Trophoblast cell (in vitro differentiated cells and primary cell): Measurements from ENCODE around the gene EPB41L4B.
A peak's percentile ranks its signal among the peaks of the same experiment; 100 is the strongest.

Experiments used
- DNase-seq, 2 donors: peaks; one replicate each; pipeline ENCODE4 v3.0.0-alpha.2; 2016
- H2AFZ ChIP-seq: 2 replicates; pipeline ENCODE4 v1.6.1; 2013; ENCODE audit warnings: low read length, moderate library complexity, mild to moderate bottlenecking; ENCODE audit not compliant: insufficient read depth, poor library complexity
- H2AK5ac ChIP-seq: 2 replicates; pipeline ENCODE4 v1.6.1; 2013; ENCODE audit warnings: mild to moderate bottlenecking, low read length
- H2BK120ac ChIP-seq: 2 replicates; pipeline ENCODE4 v1.6.1; 2013; ENCODE audit warnings: low read length, mild to moderate bottlenecking, moderate library complexity; ENCODE audit not compliant: insufficient read depth, poor library complexity
- H2BK12ac ChIP-seq: 2 replicates; pipeline ENCODE4 v1.6.1; 2013; ENCODE audit warnings: mild to moderate bottlenecking, low read length, moderate library complexity
- H2BK5ac ChIP-seq: 2 replicates; pipeline ENCODE4 v1.6.1; 2013; ENCODE audit warnings: low read length, low read depth, moderate library complexity, mild to moderate bottlenecking; ENCODE audit not compliant: poor library complexity
- H3K14ac ChIP-seq: 2 replicates; pipeline ENCODE4 v1.6.1; 2013; ENCODE audit warnings: mild to moderate bottlenecking, low read length
- H3K18ac ChIP-seq: 2 replicates; pipeline ENCODE4 v1.6.1; 2013; ENCODE audit warnings: mild to moderate bottlenecking, low read length
- H3K23ac ChIP-seq: 2 replicates; pipeline ENCODE4 v1.6.1; 2013; ENCODE audit warnings: low read length
- H3K27ac ChIP-seq: 2 replicates; pipeline ENCODE4 v1.5.1; 2013; ENCODE audit warnings: low read depth, mild to moderate bottlenecking, inconsistent platforms, low read length, moderate library complexity
- H3K27me3 ChIP-seq: 2 replicates; pipeline ENCODE4 v1.6.1; 2013; ENCODE audit warnings: inconsistent platforms, mild to moderate bottlenecking, low read length, moderate library complexity; ENCODE audit not compliant: insufficient read depth
- H3K36me3 ChIP-seq, 2 experiments: 1 replicate in 1 of 2; 2 replicates in 1 of 2; pipeline ENCODE4 v1.6.1; 2013; ENCODE audit warnings: low read length in 2 of 2, mild to moderate bottlenecking in 2 of 2, moderate library complexity in 1 of 2; ENCODE audit not compliant: insufficient read depth in 2 of 2, control insufficient read depth in 1 of 2
- H3K4ac ChIP-seq: 2 replicates; pipeline ENCODE4 v1.6.1; 2013; ENCODE audit warnings: low read depth, mild to moderate bottlenecking, low read length, moderate library complexity
- H3K4me1 ChIP-seq, 2 experiments: 1 replicate in 1 of 2; 2 replicates in 1 of 2; pipeline ENCODE4 v1.6.1; 2013; ENCODE audit warnings: low read length in 2 of 2, mild to moderate bottlenecking in 2 of 2, moderate library complexity in 1 of 2; ENCODE audit not compliant: insufficient read depth in 2 of 2, control insufficient read depth in 1 of 2
- H3K4me2 ChIP-seq: 2 replicates; pipeline ENCODE4 v1.6.1; 2013; ENCODE audit warnings: inconsistent platforms, mild to moderate bottlenecking, low read length, moderate library complexity
- H3K4me3 ChIP-seq: 2 replicates; pipeline ENCODE4 v1.5.1; 2013; ENCODE audit warnings: mild to moderate bottlenecking, low read depth, low read length, inconsistent platforms
- H3K79me1 ChIP-seq: one replicate; pipeline ENCODE4 v1.6.1; 2013; ENCODE audit warnings: low read length
- H3K79me2 ChIP-seq: 2 replicates; pipeline ENCODE4 v1.6.1; 2013; ENCODE audit warnings: low read length, mild to moderate bottlenecking; ENCODE audit not compliant: control insufficient read depth, insufficient read depth, poor library complexity
- H3K9ac ChIP-seq: 2 replicates; pipeline ENCODE4 v1.6.1; 2013; ENCODE audit warnings: mild to moderate bottlenecking, low read length
- H3K9me3 ChIP-seq: 2 replicates; pipeline ENCODE4 v1.6.1; 2013; ENCODE audit warnings: low read depth, mild to moderate bottlenecking, control low read depth, inconsistent platforms, low read length; ENCODE audit not compliant: insufficient read depth
- H4K12ac ChIP-seq: 2 replicates; pipeline ENCODE4 v1.6.1; 2013; ENCODE audit warnings: low read depth, mild to moderate bottlenecking, low read length, moderate library complexity
- H4K8ac ChIP-seq: 2 replicates; pipeline ENCODE4 v1.6.1; 2013; ENCODE audit warnings: low read depth, mild to moderate bottlenecking, low read length, moderate library complexity
- H4K91ac ChIP-seq: one replicate; pipeline ENCODE4 v1.6.1; 2013; ENCODE audit warnings: low read depth, mild to moderate bottlenecking, low read length, moderate library complexity
- WGBS: extraction: QIAGEN DNeasy Blood & Tissue Kit; methylation state at CpG from one replicate; pipeline ENCODE4 v1.1.7; 2013; ENCODE audit warnings: missing lambda C conversion rate; ENCODE audit not compliant: insufficient read length, insufficient coverage; ENCODE audit errors: extremely low coverage; 5-methylcytosine and 5-hydroxymethylcytosine counted together

EPB41L4B gene

DNA sequence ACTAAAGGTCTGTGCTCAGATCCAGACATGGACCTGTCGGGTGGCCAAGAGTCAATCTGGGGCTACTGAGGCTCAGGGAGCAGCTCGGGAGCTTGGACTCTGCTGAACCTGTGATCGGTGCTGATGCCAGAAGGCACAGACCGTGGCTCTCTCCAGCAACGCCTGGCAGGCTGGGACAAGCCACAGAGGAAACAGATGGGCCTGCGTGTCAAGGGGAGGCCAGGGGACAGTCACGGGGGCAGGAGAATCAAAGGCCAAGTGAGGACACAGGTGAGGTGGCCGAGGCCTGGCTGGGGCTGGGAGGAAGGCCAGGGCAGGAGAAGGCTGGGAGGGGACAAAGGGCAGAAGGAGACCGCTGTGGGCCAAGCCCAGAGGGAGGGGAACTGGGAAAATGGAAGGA is 43.4 kb downstream of the EPB41L4B start:
- Histone ChIP-seq H2BK12ac (peak overlapping the region; percentile 7), H3K14ac (peak overlapping the region; percentile 0), H3K36me3 (no peaks in the 10 kb centered on the region), H3K27ac (peak overlapping the region; percentile 29), H3K79me1 (peaks cover 6% of the 10 kb centered on the region), H2BK120ac (peak overlapping the region; percentile 5), H4K91ac (peak overlapping the region; percentile 22), H4K12ac (no peak overlapping the region), H3K4me2 (no peak overlapping the region), H2AFZ (no peak overlapping the region), H3K9me3 (no peaks in the 10 kb centered on the region), H3K4me1 (peaks cover 21% of the 10 kb centered on the region in 2 experiments), H3K79me2 (no peaks in the 10 kb centered on the region), H3K23ac (no peak overlapping the region), H2BK5ac (peak overlapping the region; percentile 23), H3K4me3 (no peak overlapping the region), H4K8ac (peak overlapping the region; percentile 8), H2AK5ac (peak overlapping the region; percentile 2), H3K18ac (peak overlapping the region; percentile 4), H3K27me3 (no peaks in the 10 kb centered on the region), H3K4ac (peak overlapping the region; percentile 4), H3K9ac (no peak overlapping the region)
- no CpG with 5 or more reads among the region's 9 CpGs for WGBS
- no peak for DNase-seq

GRCh38 chr9:109276469-109277440 is 44.1 kb downstream of the EPB41L4B start:
- no CpG with 5 or more reads among the region's 13 CpGs for WGBS
- Histone ChIP-seq H2AK5ac (no peak overlapping the region), H3K79me1 (peaks cover 6% of the 10 kb centered on the region), H2BK120ac (no peak overlapping the region), H2AFZ (no peak overlapping the region), H3K9ac (no peak overlapping the region), H3K18ac (peak overlapping the region; percentile 42), H3K4me2 (no peak overlapping the region), H2BK12ac (peak overlapping the region; percentile 33), H3K4ac (peak overlapping the region; percentile 15), H4K91ac (no peak overlapping the region), H3K14ac (no peak overlapping the region), H4K8ac (no peak overlapping the region), H3K79me2 (no peaks in the 10 kb centered on the region), H3K36me3 (no peaks in the 10 kb centered on the region), H3K9me3 (no peaks in the 10 kb centered on the region), H3K4me3 (no peak overlapping the region), H3K4me1 (peaks cover 21% of the 10 kb centered on the region in 2 experiments), H3K23ac (no peak overlapping the region), H2BK5ac (no peak overlapping the region), H4K12ac (no peak overlapping the region), H3K27ac (no peak overlapping the region), H3K27me3 (no peaks in the 10 kb centered on the region)
- peak in 1 of 2 donors; percentile 18 for DNase-seq

GRCh38 chr9:109274884-109275730 is 45.8 kb downstream of the EPB41L4B start:
- H3K4me3 ChIP-seq = no peak overlapping the region
- H2BK12ac ChIP-seq = no peak overlapping the region
- no peak overlapping the region for H2BK5ac ChIP-seq
- H4K12ac ChIP-seq = no peak overlapping the region
- no peaks in the 10 kb centered on the region for H3K36me3 ChIP-seq
- H3K9ac ChIP-seq = no peak overlapping the region
- no peaks in the 10 kb centered on the region for H3K27me3 ChIP-seq
- no peak overlapping the region for H2AK5ac ChIP-seq
- peaks cover 21 to 26% of the 10 kb centered on the region in 2 experiments for H3K4me1 ChIP-seq
- DNase-seq = no peak
- no peak overlapping the region for H2BK120ac ChIP-seq
- no peak overlapping the region for H4K8ac ChIP-seq
- no peaks in the 10 kb centered on the region for H3K9me3 ChIP-seq
- no peak overlapping the region for H2AFZ ChIP-seq
- H3K18ac ChIP-seq = no peak overlapping the region
- no peak overlapping the region for H3K23ac ChIP-seq
- no peaks in the 10 kb centered on the region for H3K79me2 ChIP-seq
- H4K91ac ChIP-seq = no peak overlapping the region
- peaks cover 6% of the 10 kb centered on the region for H3K79me1 ChIP-seq
- H3K4ac ChIP-seq = no peak overlapping the region
- no peak overlapping the region for H3K14ac ChIP-seq
- H3K4me2 ChIP-seq = no peak overlapping the region
- no peak overlapping the region for H3K27ac ChIP-seq
- no CpG with 5 or more reads among the region's 8 CpGs for WGBS

- H4K8ac ChIP-seq = no peak overlapping the region
- H2BK12ac ChIP-seq = no peak overlapping the region
- no peak overlapping the region for H3K18ac ChIP-seq
- peaks cover 18 to 23% of the 10 kb centered on the region in 2 experiments for H3K4me1 ChIP-seq
- WGBS = no CpG with 5 or more reads among the region's 3 CpGs
- no peak overlapping the region for H3K23ac ChIP-seq
- no peaks in the 10 kb centered on the region for H3K27me3 ChIP-seq
- no peak overlapping the region for H4K91ac ChIP-seq
- no peak overlapping the region for H4K12ac ChIP-seq
- no peak overlapping the region for H3K27ac ChIP-seq
- no peak overlapping the region for H2AK5ac ChIP-seq
- no peak overlapping the region for H2AFZ ChIP-seq
- H3K79me2 ChIP-seq = no peaks in the 10 kb centered on the region
- H3K36me3 ChIP-seq = no peaks in the 10 kb centered on the region
- no peak overlapping the region for H3K4ac ChIP-seq
- H3K4me3 ChIP-seq = no peak overlapping the region
- no peak overlapping the region for H2BK120ac ChIP-seq
- H3K79me1 ChIP-seq = peaks cover 6% of the 10 kb centered on the region
- H2BK5ac ChIP-seq = no peak overlapping the region
- no peak overlapping the region for H3K4me2 ChIP-seq
- no peak overlapping the region for H3K14ac ChIP-seq
- H3K9ac ChIP-seq = no peak overlapping the region
- no peaks in the 10 kb centered on the region for H3K9me3 ChIP-seq
- DNase-seq = no peak
Measured at GRCh38 chr9:109273869-109274268, 47.0 kb downstream of the EPB41L4B start.
